Large intestine (tissue), 3 donors: ENCODE data around the gene MGAT5B. TPM values are rescaled to one million over a fixed set of nuclear protein-coding genes. Genes with fewer than 3 reads are reported as not detected.
"Not testable (repeated sequence)": the region's sequence is repeated elsewhere in the genome, so short reads cannot be mapped to it uniquely, and the experiment has no call there.

ENCODE experiments used
- DNase-seq, 2 donors: peaks; one replicate each; pipeline versions ENCODE4 v3.0.0 to v3.0.0-alpha.2; 2013
- H3K27ac ChIP-seq: one replicate; pipeline ENCODE4 v1.5.1; 2013; ENCODE audit warnings: low read length
- H3K27me3 ChIP-seq: 2 replicates; pipeline ENCODE4 v1.6.1; 2013; ENCODE audit warnings: low read length; ENCODE audit not compliant: control insufficient read depth, insufficient read depth
- H3K36me3 ChIP-seq: 2 replicates; pipeline ENCODE4 v1.6.1; 2013; ENCODE audit warnings: low read length; ENCODE audit not compliant: control insufficient read depth, insufficient read depth
- H3K4me1 ChIP-seq: one replicate; pipeline ENCODE4 v1.6.1; 2013; ENCODE audit warnings: low read length; ENCODE audit not compliant: control insufficient read depth, insufficient read depth
- H3K4me3 ChIP-seq: one replicate; pipeline ENCODE4 v1.5.1; 2013; ENCODE audit warnings: low read length
- H3K9me3 ChIP-seq: one replicate; pipeline ENCODE4 v1.6.1; 2013; ENCODE audit warnings: mild to moderate bottlenecking, low read depth, low read length, moderate library complexity; ENCODE audit not compliant: control insufficient read depth
- WGBS: methylation state at CpG from one replicate; pipeline ENCODE4 v1.1.5; 2013; ENCODE audit warnings: low lambda C conversion rate; ENCODE audit not compliant: insufficient coverage; 5-methylcytosine and 5-hydroxymethylcytosine counted together
- polyA plus RNA-seq: library from polyadenylated mRNA; unstranded; fragments of 120-200 nt; gene quantifications from one replicate; pipeline ENCODE4 v1.2.1, GENCODE V29; 2013

MGAT5B gene
- polyA plus RNA-seq, 1 donor: 1.4 TPM

DNA sequence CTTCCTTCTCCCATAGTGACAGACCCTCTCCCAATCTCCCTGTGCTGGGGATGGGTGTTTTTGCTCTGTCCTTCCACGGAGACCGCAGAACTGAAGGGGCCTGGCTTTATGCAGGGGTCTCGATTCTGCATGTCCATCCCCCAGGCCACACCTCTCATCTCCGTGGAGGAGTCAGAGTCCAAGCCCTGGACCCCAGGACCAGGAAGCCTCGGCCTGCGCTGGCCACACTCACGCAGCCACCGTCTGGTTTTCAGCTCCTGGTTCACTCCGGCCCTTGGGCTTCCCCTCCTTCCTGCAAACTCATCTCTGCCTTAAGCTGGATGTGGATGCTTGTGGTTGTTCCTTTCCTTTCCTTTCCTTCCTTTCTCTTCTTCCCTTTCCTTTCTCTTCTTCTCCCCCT lies 90.8 kb downstream of the MGAT5B start:
- peaks cover 12% of the 10 kb centered on the region for H3K27me3 ChIP-seq
- 83% methylated on average over 1 of the region's 9 CpGs for WGBS

DNA sequence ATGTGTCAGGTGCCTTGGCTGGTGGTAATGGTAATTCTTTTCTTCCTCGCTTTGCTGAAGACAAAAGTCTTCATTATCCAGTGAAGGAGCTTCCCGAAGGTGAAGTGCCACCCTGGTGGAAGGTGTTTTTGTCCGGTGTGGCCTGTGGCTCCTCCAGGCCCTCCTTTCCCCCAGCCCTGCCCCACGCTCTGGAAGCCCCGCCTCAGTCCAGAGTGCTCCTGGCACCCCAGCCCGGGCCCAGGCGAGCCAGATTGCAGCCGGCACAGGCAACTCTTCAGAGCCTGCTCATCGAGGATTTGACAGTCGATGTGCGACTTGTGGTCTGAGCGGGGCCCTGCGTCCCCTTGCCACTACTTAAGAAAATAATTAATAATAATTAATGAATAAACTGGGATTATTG lies 93.7 kb downstream of the MGAT5B start:
- Histone ChIP-seq H3K9me3 (no peaks in the 10 kb centered on the region), H3K4me3 (no peak overlapping the region), H3K4me1 (no peaks in the 10 kb centered on the region), H3K27ac (no peak overlapping the region), H3K36me3 (no peaks in the 10 kb centered on the region), H3K27me3 (peaks cover 21% of the 10 kb centered on the region)
- WGBS: no CpG with 5 or more reads among the region's 13 CpGs
- no peak for DNase-seq

More for the DNA sequence above, 90.8 kb downstream of the MGAT5B start:
- DNase-seq: no peak
- Histone ChIP-seq H3K4me1 (no peaks in the 10 kb centered on the region), H3K4me3 (no peak overlapping the region), H3K9me3 (no peaks in the 10 kb centered on the region), H3K27ac (no peak overlapping the region), H3K36me3 (no peaks in the 10 kb centered on the region)

DNA sequence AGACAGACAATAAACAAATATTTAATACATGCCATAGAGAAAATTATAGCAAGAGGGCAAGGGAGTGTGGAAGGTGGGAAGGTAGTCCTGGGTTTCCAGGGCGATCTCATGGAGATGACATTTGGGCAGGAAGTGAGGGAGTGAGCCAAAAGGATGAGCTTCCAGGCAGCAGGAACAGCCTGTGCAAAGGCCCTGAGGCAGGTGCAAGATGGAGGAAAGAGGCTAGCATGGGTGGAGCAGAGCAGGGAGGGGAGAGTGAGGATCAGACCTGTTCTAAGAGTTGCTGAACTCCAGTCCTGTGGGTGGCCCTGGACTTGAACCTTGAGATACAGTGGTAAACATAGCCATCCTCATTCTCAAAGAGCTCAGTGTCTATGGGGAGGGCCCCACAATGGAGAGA lies 94.7 kb downstream of the MGAT5B start:
- H3K36me3 ChIP-seq: no peaks in the 10 kb centered on the region
- H3K9me3 ChIP-seq: no peaks in the 10 kb centered on the region
- no peak overlapping the region for H3K4me3 ChIP-seq
- WGBS: 100% methylated on average over 1 of the region's 1 CpG
- H3K4me1 ChIP-seq: no peaks in the 10 kb centered on the region
- DNase-seq: no peak
- no peak overlapping the region for H3K27ac ChIP-seq
- H3K27me3 ChIP-seq: peaks cover 24% of the 10 kb centered on the region

DNA sequence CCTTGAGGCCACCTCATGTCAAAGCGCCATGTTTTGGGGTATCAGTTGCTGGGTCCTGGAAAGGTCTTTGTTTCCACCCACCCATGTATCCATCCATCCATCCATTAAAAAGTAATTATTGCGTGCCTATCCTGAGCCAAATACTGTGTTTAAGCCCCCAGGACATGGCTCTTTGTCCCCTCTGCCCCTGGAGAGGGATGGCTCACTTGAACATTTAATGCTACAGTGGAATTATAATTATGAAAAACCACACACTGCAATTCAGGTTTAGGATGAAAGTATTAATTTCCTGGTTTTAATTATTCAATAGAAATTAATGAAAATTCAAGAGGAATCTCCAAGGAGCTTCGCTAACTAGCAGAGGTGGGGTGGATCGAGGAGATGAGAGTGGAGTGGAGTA lies 97.8 kb downstream of the MGAT5B start:
- 100% methylated on average over 1 of the region's 4 CpGs for WGBS
- Histone ChIP-seq H3K9me3 (no peaks in the 10 kb centered on the region), H3K27me3 (peaks cover 45% of the 10 kb centered on the region), H3K36me3 (no peaks in the 10 kb centered on the region), H3K4me1 (peaks cover 6% of the 10 kb centered on the region), H3K4me3 (no peak overlapping the region), H3K27ac (no peak overlapping the region)
- DNase-seq: no peak

DNA sequence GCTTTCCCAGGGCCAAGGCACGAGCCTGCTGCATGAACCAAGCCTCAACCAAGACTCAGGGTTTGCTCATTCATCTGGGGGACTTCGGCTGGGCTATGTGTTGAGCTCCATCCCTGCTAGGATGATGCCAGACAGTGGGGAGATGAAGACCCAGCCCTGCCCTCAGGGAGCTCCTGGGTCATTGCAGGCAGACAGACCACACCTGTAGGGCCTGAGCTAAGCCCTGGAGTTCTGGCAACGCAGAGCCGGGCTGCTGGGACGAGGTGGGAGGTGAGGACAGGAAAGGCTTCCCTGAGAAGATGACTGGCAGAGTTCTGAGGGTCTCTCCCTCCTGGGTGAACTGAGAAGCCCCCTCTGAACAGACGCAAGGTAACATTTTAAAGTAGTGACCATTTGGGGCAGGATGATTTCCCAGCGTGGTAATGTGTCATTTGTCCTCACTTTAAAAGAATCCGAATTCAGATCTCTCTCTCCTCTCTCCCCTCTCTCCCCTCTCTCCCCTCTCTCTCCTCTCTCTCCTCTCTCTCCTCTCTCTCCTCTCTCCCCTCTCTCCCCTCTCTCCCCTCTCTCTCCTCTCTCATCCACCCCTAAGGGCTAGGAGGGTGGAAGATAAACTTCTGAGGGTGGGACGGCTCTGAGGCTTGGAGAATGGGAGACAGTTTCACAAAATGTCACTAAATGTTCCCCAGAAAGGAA lies 98.4 kb downstream of the MGAT5B start:
- no peak for DNase-seq
- Histone ChIP-seq H3K36me3 (no peaks in the 10 kb centered on the region), H3K27ac (no peak overlapping the region), H3K4me1 (peaks cover 6% of the 10 kb centered on the region), H3K9me3 (no peaks in the 10 kb centered on the region), H3K27me3 (peaks cover 47% of the 10 kb centered on the region), H3K4me3 (no peak overlapping the region)
- no CpG with 5 or more reads among the region's 9 CpGs for WGBS

DNA sequence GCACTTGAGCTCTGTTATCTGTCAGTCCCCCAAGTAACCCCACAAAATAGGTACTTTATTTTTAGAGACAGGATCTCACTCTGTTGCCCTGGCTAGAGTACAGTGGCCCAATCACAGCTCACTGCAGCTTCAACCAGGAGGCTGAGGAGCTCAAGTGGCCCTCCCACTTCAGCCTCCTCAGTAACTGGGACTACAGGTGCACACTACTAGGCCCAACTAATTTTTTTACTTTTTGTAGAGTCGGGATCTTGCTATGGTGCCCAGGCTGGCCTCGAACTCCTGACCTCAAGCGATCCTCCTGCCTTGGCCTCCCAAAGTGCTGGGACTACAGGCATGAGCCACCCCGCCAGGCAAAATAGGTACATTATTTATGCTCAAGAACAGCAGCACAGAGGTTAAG lies 99.6 kb downstream of the MGAT5B start:
- peaks cover 6% of the 10 kb centered on the region for H3K4me1 ChIP-seq

DNA sequence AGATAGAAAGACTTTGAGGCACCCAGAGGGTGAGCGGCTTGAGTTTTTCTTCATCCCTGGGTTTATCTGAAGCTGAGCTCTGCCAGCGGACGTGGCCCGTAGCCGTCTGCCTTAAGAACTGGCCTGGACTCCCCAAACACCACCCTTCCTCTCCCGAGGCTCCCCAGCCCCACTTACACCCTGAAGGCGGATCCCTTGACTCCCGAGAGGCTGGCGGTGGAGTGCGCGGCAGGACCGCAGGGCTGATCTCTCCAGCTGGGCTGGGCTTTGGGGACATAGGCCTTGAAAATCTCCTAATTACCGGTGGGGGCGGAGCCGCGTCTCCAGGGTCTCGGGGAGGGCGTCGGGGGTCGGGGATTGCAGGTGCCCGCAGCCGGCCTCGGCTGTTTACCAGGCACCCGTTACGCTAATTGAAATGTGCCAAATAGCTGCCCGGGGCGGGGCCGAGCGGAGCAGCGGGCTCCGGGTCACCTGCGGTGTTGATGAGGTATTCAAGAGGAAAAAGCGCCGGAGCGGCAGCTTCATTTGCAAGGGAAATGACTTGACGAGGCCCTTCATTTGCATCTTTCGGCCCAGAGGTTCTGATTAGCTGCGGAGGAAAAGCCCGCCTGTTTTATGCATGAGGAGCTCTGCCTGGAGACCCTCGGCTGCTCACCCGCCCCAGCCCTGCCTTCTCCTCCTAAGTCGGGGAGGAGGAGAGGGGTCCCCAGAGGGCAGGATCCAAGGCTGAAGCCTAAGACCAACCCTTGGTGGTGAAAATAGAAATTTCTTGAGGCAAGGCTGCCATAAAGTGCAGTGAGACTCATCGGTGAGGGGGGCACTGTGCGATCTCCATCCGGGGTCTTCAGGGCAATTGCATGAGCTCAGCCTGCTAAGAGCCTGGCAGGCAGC lies 100.7 kb downstream of the MGAT5B start:
- Histone ChIP-seq H3K27me3 (peaks cover 54% of the 10 kb centered on the region), H3K9me3 (no peaks in the 10 kb centered on the region), H3K4me3 (peak overlapping the region; percentile 18), H3K4me1 (peaks cover 6% of the 10 kb centered on the region), H3K36me3 (no peaks in the 10 kb centered on the region), H3K27ac (peak overlapping the region; percentile 26)
- WGBS: no CpG with 5 or more reads among the region's 45 CpGs
- peak; percentile 33 to 40 for DNase-seq

More for the DNA sequence above, 99.6 kb downstream of the MGAT5B start:
- Histone ChIP-seq H3K27me3 (peaks cover 53% of the 10 kb centered on the region), H3K4me3 (no peak overlapping the region), H3K27ac (no peak overlapping the region), H3K9me3 (no peaks in the 10 kb centered on the region), H3K36me3 (no peaks in the 10 kb centered on the region)
- no CpG with 5 or more reads among the region's 4 CpGs for WGBS
- DNase-seq: no peak

DNA sequence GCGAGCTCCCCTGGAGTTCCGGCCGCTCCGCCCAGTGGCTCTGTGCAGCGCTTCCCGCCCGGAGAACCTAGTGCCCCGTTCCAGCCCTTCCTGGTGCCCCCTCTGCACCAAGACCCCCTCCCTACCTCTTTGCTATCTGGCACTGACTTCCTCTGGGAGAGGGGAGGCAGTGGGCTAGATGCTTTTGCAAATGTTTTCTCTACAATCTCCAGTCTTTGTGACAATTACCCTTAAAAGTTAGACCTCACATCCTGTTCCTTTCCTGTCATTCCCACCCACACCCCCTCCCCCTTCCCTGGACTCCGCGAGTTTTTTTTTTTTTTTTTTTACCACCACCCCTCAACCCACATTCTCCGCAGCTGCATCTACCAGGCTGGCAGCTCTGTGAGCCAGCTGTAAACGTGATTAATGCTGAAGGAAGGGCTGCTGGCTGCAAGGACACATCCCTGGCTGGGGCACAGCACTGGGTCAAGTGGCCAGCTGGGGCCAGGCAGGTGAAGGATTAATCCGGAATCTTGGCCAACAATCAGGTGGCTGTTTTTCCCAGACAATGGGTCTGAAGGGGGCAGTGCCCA lies 101.5 kb downstream of the MGAT5B start:
- no peak overlapping the region for H3K27ac ChIP-seq
- H3K4me3 ChIP-seq: no peak overlapping the region
- WGBS: no CpG with 5 or more reads among the region's 13 CpGs
- H3K9me3 ChIP-seq: peaks cover 3% of the 10 kb centered on the region
- H3K4me1 ChIP-seq: peaks cover 6% of the 10 kb centered on the region
- no peaks in the 10 kb centered on the region for H3K36me3 ChIP-seq
- no peak for DNase-seq
- H3K27me3 ChIP-seq: peaks cover 54% of the 10 kb centered on the region

DNA sequence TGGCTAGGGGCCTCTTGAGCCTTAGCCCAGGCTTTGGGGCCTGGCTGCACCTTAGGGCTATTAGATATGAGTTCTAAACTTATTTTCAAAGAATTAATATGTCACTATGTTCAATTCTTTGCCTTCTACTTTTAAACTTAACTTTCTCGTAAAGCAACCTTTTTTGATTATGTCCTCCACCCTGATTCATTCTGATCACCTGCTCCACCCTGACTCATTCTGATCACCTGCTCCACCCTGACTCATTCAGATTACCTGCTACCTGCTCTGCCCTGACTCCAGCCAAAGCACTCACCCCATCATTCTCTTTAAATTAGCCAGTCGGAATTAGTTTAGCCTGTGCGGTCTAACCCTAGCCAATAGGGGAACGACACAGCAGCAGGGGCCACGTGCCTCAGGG lies 102.0 kb downstream of the MGAT5B start:
- not testable (repeated sequence) for H3K36me3 ChIP-seq, H3K27ac ChIP-seq, H3K9me3 ChIP-seq, H3K4me3 ChIP-seq, H3K4me1 ChIP-seq, DNase-seq
- WGBS: 82% methylated on average over 1 of the region's 5 CpGs
- peaks cover 54% of the 10 kb centered on the region for H3K27me3 ChIP-seq

DNA sequence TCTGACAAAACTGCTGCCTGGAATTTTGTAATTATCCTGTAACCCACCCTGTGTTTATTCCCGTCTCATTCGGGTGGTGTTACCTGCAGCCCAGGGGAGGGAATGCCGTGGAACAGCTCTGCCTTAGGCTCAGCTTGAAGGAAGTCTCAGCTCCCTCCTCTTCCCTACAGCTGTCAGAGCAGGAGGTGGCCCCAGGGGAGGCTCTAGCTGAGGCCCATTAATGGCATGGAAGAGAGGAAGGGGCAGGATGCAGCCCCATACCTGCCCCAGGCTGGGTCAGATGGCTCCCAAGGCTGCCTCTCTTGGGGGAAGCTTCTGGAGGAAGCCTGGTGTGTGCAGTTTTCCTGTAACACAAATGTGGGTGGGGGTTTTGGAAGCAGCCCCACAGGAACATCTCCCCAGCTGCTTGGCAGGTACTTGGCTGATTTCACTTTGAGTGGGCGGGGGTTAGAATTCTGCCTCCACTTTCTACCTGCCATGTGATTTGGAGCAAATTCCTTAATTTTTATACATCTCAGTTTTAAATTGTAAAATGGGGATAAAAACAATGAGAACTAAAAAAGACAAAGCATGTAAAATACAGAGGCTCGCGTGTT lies 103.9 kb downstream of the MGAT5B start:
- DNase-seq: no peak
- Histone ChIP-seq H3K4me3 (no peak overlapping the region), H3K36me3 (no peaks in the 10 kb centered on the region), H3K27ac (no peak overlapping the region), H3K9me3 (peaks cover 5% of the 10 kb centered on the region), H3K27me3 (peaks cover 43% of the 10 kb centered on the region), H3K4me1 (peaks cover 6% of the 10 kb centered on the region)
- 85% methylated on average over 3 of the region's 6 CpGs for WGBS
